Neuron (in vitro differentiated cells): ENCODE measurements around the gene C19orf47.

Source experiments
- H2AFZ ChIP-seq: one replicate; pipeline ENCODE4 v1.6.1; 2013; ENCODE audit warnings: low read depth, mild to moderate bottlenecking, inconsistent platforms, low read length, moderate library complexity
- H3K27me3 ChIP-seq: one replicate; pipeline ENCODE4 v1.6.1; 2013; ENCODE audit warnings: low read length; ENCODE audit not compliant: insufficient read depth
- H3K36me3 ChIP-seq: one replicate; pipeline ENCODE4 v1.6.1; 2013; ENCODE audit warnings: low read length; ENCODE audit not compliant: insufficient read depth
- H3K4me1 ChIP-seq: one replicate; pipeline ENCODE4 v1.6.1; 2013; ENCODE audit warnings: low read length; ENCODE audit not compliant: insufficient read depth
- H3K4me3 ChIP-seq: 2 replicates; pipeline ENCODE4 v1.5.1; 2013; ENCODE audit warnings: mild to moderate bottlenecking, low read length, moderate library complexity
- H3K9me3 ChIP-seq: one replicate; pipeline ENCODE4 v1.6.1; 2013; ENCODE audit warnings: low read length

The C19orf47 gene

DNA sequence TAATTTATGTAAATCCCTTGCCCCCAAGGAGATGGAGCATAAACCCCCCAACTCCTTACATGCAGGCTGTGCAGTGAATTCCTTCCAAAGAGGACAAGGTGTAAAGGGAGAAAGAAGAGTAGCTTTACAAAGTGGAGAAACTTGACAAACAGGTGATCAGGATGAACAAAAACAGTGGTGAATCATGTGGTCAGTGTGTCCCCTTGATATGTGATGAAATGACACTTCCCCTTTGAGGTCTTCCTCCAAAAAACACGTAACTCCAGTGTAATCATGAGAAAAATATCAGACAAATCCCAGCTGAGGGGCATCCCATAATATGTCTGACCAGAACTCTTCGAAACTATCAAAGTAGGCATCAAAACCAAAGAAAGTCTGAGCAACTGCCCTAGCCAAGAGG is 33.5 kb downstream of the C19orf47 start:
- H3K4me3 ChIP-seq = no peak overlapping the region
- H3K27me3 ChIP-seq = no peaks in the 10 kb centered on the region
- H2AFZ ChIP-seq = no peak overlapping the region
- no peaks in the 10 kb centered on the region for H3K9me3 ChIP-seq
- peaks cover 5% of the 10 kb centered on the region for H3K36me3 ChIP-seq
- no peaks in the 10 kb centered on the region for H3K4me1 ChIP-seq

DNA sequence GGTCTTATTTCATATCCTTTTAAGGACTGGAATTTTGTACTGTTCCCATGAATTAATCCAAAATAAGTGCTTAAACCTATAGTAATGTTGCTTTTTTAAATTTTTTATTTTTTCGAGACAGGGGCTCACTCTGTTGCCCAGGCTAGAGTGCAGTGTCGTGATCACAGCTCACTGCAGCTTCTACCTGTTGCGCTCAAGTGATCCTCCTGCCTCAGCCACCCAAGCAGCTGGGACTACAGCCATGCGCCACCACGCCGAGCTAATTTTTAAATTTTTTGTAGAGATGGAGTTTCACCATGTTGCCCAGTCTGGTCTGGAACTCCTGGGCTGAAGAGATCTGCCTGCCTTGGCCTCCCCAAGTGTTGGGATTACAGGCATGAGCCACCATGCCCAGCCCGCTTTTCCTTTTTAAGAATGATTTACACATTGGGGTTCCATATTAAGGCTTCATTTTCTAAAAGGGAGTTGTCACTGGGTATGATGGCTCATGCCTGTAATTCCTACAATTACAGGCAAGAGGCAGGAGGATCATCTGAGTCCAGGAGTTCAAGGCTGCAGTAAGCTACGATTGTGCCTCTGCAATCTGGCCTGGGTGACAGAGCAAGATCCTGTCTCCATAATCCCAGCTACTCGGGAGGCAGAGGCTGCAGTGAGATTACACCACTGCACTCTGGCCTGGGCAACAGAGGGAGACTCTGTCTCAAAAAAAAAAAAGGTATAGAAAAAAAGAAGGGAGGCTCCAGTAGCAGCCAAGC is 34.8 kb downstream of the C19orf47 start:
- Histone ChIP-seq H3K4me1 (no peaks in the 10 kb centered on the region), H3K36me3 (peaks cover 5% of the 10 kb centered on the region), H3K27me3 (no peaks in the 10 kb centered on the region), H3K9me3 (no peaks in the 10 kb centered on the region), H2AFZ (no peak overlapping the region), H3K4me3 (no peak overlapping the region)

GRCh38 chr19:40312533-40312932 is 35.7 kb downstream of the C19orf47 start:
- no peak overlapping the region for H2AFZ ChIP-seq
- H3K4me3 ChIP-seq = no peak overlapping the region
- peaks cover 5% of the 10 kb centered on the region for H3K36me3 ChIP-seq
- no peaks in the 10 kb centered on the region for H3K9me3 ChIP-seq
- H3K27me3 ChIP-seq = no peaks in the 10 kb centered on the region
- H3K4me1 ChIP-seq = no peaks in the 10 kb centered on the region

DNA sequence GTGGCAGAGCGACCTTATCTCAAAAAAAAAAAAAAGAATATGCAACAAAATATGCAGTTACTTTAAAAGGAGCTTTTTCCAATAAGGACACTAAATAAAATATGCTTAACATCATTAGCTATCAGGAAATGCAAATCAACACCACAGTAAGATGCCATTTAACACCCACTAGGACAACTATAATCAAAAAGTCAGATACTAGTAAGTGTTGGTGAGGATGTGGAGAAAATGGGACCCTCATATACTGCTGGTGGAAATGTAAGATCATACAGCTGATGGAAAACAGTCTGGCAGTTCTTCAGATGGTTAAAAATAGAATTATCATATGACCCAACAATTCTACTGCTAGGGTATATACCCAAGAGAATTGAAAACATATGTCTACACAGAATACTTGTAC is 38.5 kb downstream of the C19orf47 start:
- Histone ChIP-seq H3K27me3 (no peaks in the 10 kb centered on the region), H2AFZ (no peak overlapping the region), H3K4me3 (no peak overlapping the region), H3K4me1 (no peaks in the 10 kb centered on the region), H3K9me3 (no peaks in the 10 kb centered on the region), H3K36me3 (no peaks in the 10 kb centered on the region)

DNA sequence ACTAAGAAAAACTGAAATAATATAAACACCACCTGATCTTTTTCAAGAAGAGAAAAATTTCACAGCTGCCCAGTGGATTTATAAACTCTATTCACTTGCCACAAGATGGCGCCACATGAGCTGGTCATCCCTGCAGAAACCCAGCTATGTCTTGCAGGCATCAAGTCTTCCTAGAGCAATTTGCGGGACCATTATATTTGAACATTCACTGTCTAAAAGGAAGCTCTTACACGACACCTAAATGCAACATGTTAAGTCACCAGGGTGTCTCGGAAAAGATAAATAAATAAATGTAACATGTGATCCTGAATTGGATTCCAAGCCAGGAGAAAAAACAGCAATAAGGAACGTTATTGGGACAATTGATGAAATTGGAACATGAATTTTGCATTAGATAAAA is 42.8 kb downstream of the C19orf47 start:
- H3K4me1 ChIP-seq = no peaks in the 10 kb centered on the region
- H3K4me3 ChIP-seq = no peak overlapping the region
- H2AFZ ChIP-seq = no peak overlapping the region
- H3K9me3 ChIP-seq = no peaks in the 10 kb centered on the region
- H3K36me3 ChIP-seq = no peaks in the 10 kb centered on the region
- no peaks in the 10 kb centered on the region for H3K27me3 ChIP-seq

DNA sequence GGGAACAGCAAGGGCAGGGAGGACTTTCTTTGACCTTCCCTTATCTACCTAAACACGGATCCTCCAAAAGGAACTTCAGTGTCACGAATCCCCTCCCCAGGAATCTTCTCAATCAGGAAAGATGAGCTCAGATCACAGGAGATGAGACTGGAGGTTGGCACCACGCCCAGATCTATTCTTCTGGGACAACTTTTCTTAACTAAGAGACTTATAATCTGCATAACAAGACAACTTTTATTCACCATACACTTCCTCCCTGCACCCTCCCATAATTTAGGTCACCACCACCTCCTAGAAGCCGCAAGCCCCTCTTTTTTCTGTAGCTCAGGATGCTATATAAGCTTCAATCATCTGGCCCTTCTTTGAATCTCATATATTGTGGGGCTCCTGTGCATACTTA is 43.9 kb downstream of the C19orf47 start:
- no peaks in the 10 kb centered on the region for H3K9me3 ChIP-seq
- H3K4me1 ChIP-seq = no peaks in the 10 kb centered on the region
- H3K27me3 ChIP-seq = no peaks in the 10 kb centered on the region
- H2AFZ ChIP-seq = no peak overlapping the region
- no peaks in the 10 kb centered on the region for H3K36me3 ChIP-seq
- no peak overlapping the region for H3K4me3 ChIP-seq

- Histone ChIP-seq H3K27me3 (no peaks in the 10 kb centered on the region), H3K36me3 (no peaks in the 10 kb centered on the region), H3K4me1 (no peaks in the 10 kb centered on the region), H3K9me3 (no peaks in the 10 kb centered on the region), H2AFZ (no peak overlapping the region), H3K4me3 (no peak overlapping the region)
Measured at GRCh38 chr19:40303765-40304164, 44.4 kb downstream of the C19orf47 start.

DNA sequence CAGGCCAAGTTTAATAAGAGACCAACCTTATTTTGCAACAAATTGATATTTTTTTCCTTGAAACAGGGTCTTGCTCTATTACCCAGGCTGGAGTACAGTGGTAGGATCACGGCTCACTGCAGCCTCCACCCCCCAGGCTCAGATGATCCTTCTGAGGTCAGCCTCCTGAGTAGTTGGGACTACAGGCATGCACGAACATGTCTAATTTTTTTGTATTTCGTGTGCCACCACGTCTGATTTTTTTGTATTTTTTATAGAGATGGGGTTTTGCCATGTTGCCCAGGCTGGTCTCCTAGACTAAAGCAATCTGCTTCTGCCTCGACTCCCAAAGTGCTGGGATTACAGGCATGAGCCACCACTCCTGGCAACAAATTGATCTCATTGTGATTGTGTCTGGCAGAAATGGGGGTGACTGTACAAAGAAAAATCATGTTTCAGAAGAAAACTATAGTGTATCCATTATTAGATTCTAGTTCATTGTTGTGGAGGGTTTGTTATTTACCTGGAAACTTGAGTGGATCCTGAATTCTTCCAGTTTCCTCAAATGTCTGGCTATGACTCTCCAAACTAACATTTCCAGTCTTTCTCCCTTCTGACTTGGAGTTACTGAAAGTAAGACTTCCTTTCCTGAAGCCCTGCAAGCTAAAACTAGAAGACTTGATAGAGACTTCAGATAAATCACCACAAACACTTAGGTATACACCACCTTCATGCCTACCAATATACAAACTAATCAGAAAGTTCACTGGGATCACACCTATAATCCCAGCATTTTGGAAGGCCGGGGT is 45.8 kb downstream of the C19orf47 start:
- no peaks in the 10 kb centered on the region for H3K9me3 ChIP-seq
- H3K4me1 ChIP-seq = no peaks in the 10 kb centered on the region
- no peak overlapping the region for H3K4me3 ChIP-seq
- H3K27me3 ChIP-seq = no peaks in the 10 kb centered on the region
- no peaks in the 10 kb centered on the region for H3K36me3 ChIP-seq
- no peak overlapping the region for H2AFZ ChIP-seq

GRCh38 chr19:40300668-40301067 is 47.5 kb downstream of the C19orf47 start:
- no peaks in the 10 kb centered on the region for H3K9me3 ChIP-seq
- no peak overlapping the region for H3K4me3 ChIP-seq
- H3K4me1 ChIP-seq = no peaks in the 10 kb centered on the region
- H2AFZ ChIP-seq = no peak overlapping the region
- no peaks in the 10 kb centered on the region for H3K27me3 ChIP-seq
- no peaks in the 10 kb centered on the region for H3K36me3 ChIP-seq

DNA sequence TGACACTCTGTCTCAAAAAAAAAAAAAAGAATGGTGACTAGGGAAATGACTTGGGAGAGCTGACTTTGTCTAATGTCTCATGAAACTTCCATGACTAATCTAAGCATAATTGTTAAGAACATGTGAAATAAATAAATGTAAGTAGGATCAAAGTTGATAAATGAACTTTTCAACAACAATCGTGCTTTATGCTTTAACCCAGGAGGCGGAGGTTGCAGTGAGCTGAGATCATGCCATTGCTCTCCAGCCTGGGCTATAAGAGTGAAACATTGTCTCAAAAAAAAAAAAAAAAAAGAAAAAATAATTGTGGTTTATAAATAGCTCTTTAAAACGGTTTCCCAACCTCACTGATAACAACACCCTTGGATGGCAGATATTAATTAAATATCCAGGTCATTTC is 50.2 kb downstream of the C19orf47 start:
- Histone ChIP-seq H3K4me1 (peaks cover 3% of the 10 kb centered on the region), H2AFZ (no peak overlapping the region), H3K27me3 (no peaks in the 10 kb centered on the region), H3K9me3 (no peaks in the 10 kb centered on the region), H3K36me3 (no peaks in the 10 kb centered on the region), H3K4me3 (no peak overlapping the region)

DNA sequence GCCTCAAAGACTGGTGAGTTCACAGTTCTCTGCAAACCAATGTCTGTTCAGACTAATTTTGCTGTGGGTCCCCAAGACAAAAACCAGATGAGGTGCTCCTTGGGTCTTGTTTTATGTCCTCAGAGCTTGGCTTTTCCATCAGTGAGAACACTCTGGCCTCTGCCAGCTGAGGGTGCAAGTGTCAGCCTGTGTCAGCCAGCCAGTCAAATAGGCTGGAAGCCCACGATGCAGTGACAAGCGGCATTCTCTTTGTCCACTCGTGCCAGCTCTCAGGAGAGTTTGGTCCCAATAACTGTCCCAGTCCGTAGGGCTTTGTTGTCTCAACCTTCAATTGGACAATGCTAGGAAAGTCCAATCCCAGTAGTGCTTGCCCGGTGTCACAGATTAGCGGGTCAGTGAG is 53.6 kb downstream of the C19orf47 start:
- Histone ChIP-seq H3K27me3 (no peaks in the 10 kb centered on the region), H3K4me1 (peaks cover 3% of the 10 kb centered on the region), H3K36me3 (no peaks in the 10 kb centered on the region), H3K9me3 (no peaks in the 10 kb centered on the region), H2AFZ (no peak overlapping the region), H3K4me3 (no peak overlapping the region)

- Histone ChIP-seq H3K27me3 (no peaks in the 10 kb centered on the region), H3K36me3 (no peaks in the 10 kb centered on the region), H3K9me3 (no peaks in the 10 kb centered on the region), H3K4me1 (peaks cover 18% of the 10 kb centered on the region), H3K4me3 (no peak overlapping the region), H2AFZ (no peak overlapping the region)
Measured at GRCh38 chr19:40286971-40287421, 61.2 kb downstream of the C19orf47 start.

DNA sequence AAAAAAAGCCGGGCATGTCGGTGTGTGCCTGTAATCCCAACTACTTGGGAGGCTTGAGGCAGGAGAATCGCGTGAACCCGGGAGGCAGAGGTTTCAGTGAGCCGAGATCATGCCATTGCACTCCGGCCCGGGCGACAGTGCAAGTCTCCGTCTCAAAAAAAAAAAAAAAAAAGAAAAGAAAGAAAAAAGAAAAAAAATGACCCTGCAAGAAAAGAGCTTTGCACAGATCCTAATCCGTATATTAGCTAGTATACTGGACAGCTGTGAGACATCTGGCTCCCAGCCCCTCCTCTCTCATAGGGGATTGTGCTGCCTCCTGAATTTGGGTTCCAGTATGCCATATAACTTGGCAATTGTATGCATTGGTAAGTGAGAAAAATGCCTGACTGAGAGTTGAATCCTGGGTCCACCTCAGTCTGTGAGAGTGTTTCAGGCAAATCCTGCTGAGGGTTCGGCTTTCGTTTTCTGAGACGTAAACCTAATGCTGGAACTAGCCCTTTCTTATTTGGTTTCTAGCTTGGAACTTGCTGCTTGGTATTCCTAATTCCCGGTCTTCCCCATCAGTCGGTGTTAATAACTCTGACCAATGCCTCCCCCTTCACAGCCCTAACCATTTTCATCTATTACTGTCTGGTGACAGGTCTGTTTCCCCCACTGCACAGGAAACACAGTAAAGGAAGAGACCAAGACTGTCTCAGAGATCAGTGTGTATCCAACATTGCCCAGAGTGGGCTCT is 61.8 kb downstream of the C19orf47 start:
- no peak overlapping the region for H2AFZ ChIP-seq
- peaks cover 18% of the 10 kb centered on the region for H3K4me1 ChIP-seq
- H3K9me3 ChIP-seq = no peaks in the 10 kb centered on the region
- no peaks in the 10 kb centered on the region for H3K36me3 ChIP-seq
- no peaks in the 10 kb centered on the region for H3K27me3 ChIP-seq
- no peak overlapping the region for H3K4me3 ChIP-seq
